ENCODE data around the gene GRIP1.

DNA sequence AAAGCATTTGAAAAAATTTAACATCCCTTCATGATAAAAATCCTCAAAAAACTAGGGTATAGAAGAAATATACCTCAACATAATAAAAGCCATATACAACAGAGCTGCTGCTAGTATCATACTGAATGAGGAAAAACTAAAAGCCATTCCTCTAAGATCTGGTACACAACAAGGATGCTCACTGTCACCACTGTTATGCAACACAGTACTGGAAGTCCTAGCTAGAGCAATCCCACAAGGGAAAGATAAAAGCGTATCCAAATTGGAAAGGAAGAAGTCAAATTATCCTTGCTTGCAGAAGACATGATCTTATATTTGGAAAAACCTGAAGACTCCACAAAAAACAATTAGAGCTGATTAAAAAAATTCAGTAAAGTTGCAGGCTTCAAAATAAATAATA lies 261.7 kb downstream of the GRIP1 start:
- TF ChIP-seq POLR2A (IDR thresholded peaks at IDR 0.05) (no peak), CTCF (IDR thresholded peaks at IDR 0.05 in 4 of 5, conservative IDR thresholded peaks at IDR 0.05 in 1 of 5) (no peak)
